HG02759 (cell line): Measurements from ENCODE around the gene MT4.
"Not testable (repeated sequence)": the region's sequence is repeated elsewhere in the genome, so short reads cannot be mapped to it uniquely, and the experiment has no call there.

Experiments used
- ATAC-seq: cut with Tn5 transposase; IDR thresholded peaks from one replicate; pipeline ENCODE4 v1.9.1; 2021; ENCODE audit warnings: mild to moderate bottlenecking, moderate library complexity; ENCODE audit not compliant: unreplicated experiment

The MT4 gene

GRCh38 chr16:56558024-56558747 lies 6.7 kb upstream of the MT4 start:
- no peak for ATAC-seq

DNA sequence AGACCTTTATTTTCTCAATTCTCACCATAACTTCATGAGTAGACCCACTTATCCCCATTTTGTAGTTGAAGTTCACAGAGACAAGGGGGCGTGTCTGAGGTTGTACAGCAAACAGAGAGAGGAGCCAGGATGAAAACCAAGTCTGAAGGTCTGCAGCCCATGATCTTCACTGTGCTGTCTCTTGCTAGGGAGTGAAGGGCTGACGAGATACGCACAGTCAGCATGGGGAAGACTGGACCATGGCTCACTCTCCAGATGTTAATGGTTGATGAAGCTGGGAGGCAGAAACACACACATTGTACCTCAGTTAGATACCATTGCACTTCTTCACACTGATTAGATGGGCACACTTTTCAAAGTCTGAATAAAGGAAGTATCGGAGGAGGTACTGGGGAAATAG lies 5.8 kb upstream of the MT4 start:
- ATAC-seq = no peak

DNA sequence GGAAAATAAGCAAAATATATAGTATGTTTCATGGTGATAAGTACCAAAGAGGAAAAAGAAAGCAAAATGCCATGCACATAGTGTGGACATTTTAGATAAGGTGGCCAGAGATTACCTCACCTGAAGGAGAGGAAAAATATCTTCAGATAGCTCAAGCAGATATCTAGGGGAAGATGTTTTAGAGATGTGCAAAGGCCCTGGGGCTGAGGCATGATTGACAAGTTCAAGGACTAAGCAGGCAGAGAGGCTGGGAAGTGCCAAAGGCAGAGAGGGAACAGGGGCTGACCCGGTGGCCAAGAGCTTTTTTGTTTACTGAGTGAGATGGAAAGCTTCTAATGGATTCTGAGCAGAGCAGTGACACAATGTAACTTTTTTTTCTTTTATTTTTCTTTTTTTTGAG lies 4.4 kb upstream of the MT4 start:
- no peak for ATAC-seq

DNA sequence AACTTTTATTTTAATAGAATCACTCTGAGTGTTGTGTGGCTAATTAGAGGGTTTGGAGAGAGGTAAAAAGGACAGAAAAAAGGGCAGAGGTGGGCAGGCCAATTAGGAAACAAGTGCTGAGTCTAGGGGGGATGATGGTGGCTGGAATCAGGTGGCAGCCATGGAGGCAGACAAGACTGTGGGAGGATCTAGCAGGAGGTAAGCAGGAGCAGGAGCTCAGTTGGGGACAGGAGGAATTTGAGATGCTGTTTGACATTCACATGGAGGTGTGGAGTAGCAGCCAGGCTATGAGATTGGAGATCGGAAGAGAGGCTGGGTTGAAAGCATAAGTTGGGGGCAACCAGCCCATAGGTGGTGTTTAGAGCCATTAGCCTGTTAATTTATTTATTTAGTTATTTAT lies 3.7 kb upstream of the MT4 start:
- no peak for ATAC-seq

DNA sequence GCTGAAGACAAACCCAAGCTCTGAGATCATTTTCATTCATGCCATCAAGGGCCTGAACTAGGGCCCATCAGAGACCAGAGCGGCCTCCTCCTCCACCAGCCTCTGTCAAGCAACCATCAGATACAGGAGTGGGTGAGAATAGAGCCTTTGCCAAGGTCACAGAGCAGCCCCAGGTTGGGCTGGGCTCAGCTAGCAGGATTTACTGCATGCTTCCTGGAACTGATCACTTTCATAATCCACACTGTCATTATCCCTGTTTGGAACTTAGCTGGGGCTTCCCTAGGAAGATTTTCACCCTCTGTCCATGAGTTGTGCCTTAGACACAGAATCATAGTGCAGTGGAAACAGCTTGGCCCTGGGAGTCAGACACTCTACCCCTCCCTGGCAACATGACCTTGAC lies 5.1 kb downstream of the MT4 start:
- no peak for ATAC-seq

DNA sequence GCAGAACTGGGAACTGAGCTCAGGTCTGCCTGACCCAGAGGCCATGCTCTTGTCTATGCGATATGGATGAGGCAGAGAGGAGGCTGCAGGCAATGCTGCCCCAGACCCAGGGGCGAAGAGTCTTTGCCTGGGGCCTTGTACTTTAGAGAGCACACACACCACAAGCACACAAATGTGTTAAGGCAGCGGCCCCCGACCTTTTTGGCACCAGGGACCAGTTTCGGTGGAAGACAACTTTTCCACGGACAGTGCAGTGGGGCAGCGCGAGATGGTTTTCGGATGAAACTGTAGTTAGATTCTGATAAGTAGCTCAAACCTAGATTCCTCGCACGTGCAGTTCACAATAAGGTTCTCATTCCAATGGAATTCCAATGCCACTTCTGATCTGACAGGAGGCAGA lies 6.7 kb downstream of the MT4 start:
- no peak for ATAC-seq

GRCh38 chr16:56574625-56575024 lies 9.8 kb downstream of the MT4 start:
- no peak for ATAC-seq

- ATAC-seq = peak; percentile 85
Observed at GRCh38 chr16:56576585-56577299, 11.9 kb downstream of the MT4 start.

DNA sequence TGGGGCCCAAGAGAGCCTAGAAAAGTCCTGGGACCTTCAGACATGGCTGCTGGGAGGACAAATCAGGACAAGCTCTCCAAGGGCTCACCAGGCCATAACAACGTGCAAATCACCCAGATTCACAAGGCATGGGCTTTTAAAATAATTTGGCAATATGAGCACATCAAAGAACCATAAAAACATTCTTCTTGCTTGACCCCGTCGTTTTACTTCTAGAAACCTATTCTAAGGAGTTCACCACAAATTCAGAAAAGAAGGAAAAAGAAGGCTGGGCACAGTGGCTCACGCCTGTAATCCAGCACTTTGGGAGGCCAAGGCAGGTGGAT lies 12.4 kb downstream of the MT4 start:
- ATAC-seq = no peak

GRCh38 chr16:56580391-56581048 lies 15.6 kb downstream of the MT4 start:
- ATAC-seq = no peak

GRCh38 chr16:56582911-56583310 lies 18.0 kb downstream of the MT4 start:
- ATAC-seq = not testable (repeated sequence)

- no peak for ATAC-seq
Observed at GRCh38 chr16:56583351-56584168, 18.7 kb downstream of the MT4 start.

DNA sequence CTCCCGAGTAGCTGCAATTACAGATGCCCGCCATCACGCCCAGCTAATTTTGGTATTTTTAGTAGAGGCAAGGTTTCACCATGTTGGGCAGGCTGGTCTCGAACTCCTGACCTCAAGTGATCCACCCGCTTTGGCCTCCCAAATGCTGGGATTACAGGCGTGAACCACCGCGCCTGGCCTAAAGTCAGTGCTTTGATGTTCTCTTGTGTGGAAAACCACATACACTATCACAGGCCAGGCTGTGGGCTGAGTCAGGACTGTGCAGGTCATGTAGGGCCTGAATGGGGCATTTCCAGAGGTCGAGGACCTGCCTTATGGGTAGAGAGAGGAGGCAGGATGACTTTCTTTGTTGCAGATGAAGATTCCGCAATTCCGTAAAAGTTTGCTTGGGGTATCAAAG lies 19.4 kb downstream of the MT4 start:
- no peak for ATAC-seq

DNA sequence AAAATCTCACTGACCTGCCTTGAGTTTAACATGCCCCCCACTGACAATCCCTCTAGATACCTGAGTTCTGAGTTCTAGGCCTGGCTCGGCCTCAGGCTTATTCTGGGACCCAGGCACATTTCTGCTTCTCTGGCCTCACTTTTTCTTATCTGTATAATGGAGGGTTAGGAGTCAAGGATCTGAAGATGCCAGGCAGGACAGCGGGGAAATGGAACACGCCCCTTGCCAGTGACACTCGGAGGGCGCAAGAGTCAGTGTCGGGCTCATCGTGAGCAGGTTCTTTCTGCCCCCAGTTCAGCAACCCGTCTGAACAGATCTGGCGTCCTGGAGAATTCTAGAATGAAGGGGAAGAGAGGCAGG lies 23.9 kb downstream of the MT4 start:
- ATAC-seq = no peak

DNA sequence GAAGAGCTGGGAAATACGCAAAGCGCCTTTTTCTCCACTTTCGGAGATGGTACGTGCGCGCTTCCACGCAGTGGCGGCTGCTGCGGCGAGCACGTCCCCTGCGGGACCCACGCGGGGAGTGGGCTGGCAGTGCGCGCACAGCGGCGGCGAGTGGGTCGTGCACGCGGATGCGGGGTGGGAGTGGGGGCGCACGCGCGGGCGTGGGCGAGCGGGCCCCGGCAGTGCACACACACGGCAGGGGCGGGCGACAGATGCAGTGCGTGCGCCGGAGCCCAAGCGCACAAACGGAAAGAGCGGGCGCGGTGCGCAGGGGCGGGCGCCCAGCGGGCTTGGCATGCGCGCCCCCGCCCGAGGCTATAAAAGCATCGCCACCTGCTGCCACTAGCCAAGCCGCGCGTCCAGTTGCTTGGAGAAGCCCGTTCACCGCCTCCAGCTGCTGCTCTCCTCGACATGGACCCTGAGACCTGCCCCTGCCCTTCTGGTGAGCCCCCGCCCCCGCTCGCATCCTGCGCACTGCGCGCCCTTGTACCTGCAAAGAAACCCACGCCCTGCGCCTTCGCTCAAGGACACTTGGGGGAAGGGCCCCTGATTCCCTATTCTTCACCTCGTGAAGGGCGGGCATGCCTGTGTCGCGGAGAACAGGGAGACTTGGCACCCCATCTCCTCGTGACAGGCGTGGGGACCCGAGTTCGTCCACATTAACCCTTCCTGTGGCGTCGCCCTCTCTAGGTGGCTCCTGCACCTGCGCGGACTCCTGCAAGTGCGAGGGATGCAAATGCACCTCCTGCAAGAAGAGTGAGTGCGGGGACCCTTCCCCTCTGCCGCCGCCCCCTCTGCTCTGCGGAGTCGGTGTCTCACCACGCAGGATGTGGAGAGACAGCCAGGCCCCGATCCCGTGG lies 24.5 kb downstream of the MT4 start, which contains the start of gene MT3:
MT3 (plus strand) TSS at position 388 of the 899 bp plus-strand sequence; CDS start at position 451, 63 bp downstream.
- no peak for ATAC-seq

DNA sequence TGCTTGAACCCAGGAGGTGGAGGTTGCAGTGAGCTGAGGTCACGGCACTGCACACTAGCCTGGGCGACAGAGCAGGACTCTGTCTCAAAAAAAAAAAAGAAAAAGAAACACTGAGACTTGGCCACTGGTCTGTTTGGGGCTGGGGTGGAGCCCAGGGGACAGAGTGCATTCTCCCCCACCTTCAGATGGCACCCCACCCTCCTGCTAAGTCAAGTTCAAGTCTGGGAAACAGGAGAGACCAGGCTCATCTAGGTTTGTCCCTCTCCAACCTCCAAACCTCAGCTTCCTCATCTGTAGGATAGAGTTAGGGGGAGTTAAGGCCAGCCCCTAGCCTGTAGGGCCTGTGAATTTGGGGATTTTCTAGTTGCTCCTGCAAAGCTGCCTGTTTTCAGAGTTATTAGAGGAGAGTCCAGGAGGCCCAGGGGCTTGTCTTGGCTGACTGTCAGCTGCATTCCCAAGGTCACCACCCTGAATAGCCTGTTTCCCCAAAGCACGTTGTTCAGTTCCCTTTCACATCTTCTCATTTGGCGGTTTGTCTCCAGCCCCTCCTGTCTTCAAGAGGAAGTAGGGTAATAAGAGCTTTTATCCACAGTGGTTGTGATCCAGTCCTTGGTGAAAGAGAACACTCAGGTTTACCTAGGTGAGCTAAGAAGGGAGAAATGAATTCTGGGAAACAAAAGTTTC lies 26.6 kb downstream of the MT4 start:
- no peak for ATAC-seq

GRCh38 chr16:56593573-56594291 lies 28.9 kb downstream of the MT4 start:
- ATAC-seq = no peak

DNA sequence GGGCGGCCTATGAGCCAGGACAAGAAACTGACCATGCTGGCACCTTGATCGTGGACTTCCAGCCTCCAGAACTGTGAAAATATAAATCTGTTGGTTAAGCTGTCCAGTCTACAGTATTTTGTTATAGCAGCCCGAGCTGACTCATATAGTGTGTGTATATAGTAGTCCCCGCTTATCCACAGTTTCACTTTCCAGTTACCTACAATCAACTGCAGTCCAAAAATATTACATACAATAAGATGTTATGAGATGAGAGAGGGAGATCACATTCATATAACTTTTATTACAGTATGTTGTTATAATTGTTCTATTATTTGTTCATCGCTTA lies 29.4 kb downstream of the MT4 start:
- no peak for ATAC-seq

DNA sequence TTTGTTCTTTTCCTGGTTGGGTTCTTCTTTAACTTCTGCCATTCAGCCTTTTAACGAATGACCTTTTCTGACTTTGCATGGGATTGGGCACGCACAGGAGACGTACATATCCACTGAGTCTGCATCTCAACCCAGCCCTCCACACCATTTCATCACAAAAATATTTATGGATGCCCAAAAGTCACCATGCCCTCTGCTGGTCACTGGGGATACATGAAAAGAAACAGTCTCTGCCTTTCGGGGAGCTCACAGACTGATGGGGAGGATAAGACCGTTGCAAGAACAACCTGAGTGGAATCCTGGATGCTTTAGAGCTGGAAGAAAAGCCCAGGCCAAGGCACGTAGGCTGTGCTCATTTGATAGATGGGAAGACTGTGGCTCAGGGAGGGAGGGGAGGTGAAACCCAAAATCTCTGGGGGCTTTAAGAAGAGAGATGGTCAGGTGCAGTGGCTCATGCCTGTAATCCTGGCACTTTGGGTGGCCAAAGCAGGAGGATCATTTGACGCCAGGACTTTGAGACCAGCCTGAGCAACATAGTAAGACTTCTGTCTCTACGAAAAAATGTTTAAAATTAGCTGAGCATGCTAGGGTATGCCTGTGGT lies 35.6 kb downstream of the MT4 start:
- ATAC-seq = no peak
